Measurements from ENCODE around the gene TJAP1.

TJAP1 gene

GRCh38 chr6:43477235-43478007 lies at the start of gene TJAP1:
Gene TJAP1, plus strand, starts transcription at chr6:43477570. Its CDS starts 21,432 bp downstream, at chr6:43499002.
- FAIRE-seq: peak; percentile 17

GRCh38 chr6:43428112-43428570 lies 49.2 kb upstream of the TJAP1 start:
- FAIRE-seq: no peak

GRCh38 chr6:43428874-43429273 lies 48.5 kb upstream of the TJAP1 start:
- no peak for FAIRE-seq

- FAIRE-seq: no peak
Observed at GRCh38 chr6:43432009-43432945, 45.1 kb upstream of the TJAP1 start.

- no peak for FAIRE-seq
Observed at GRCh38 chr6:43433148-43433547, 44.2 kb upstream of the TJAP1 start.

- no peak for FAIRE-seq
Observed at GRCh38 chr6:43434001-43434840, 43.1 kb upstream of the TJAP1 start.

GRCh38 chr6:43434943-43435342 lies 42.4 kb upstream of the TJAP1 start:
- FAIRE-seq: no peak

GRCh38 chr6:43435682-43436437 lies 41.5 kb upstream of the TJAP1 start:
- no peak for FAIRE-seq

- FAIRE-seq: no peak
Observed at GRCh38 chr6:43436577-43437282, 40.6 kb upstream of the TJAP1 start.

- no peak for FAIRE-seq
Observed at GRCh38 chr6:43437700-43438099, 39.7 kb upstream of the TJAP1 start.

- no peak for FAIRE-seq
Observed at GRCh38 chr6:43442935-43443334, 34.4 kb upstream of the TJAP1 start.

GRCh38 chr6:43444036-43444435 lies 33.3 kb upstream of the TJAP1 start:
- FAIRE-seq: no peak

GRCh38 chr6:43444582-43444981 lies 32.8 kb upstream of the TJAP1 start:
- FAIRE-seq: no peak

- FAIRE-seq: no peak
Observed at GRCh38 chr6:43445576-43445975, 31.8 kb upstream of the TJAP1 start.

- FAIRE-seq: no peak
Observed at GRCh38 chr6:43447604-43448003, 29.8 kb upstream of the TJAP1 start.

GRCh38 chr6:43448916-43449315 lies 28.5 kb upstream of the TJAP1 start:
- no peak for FAIRE-seq

GRCh38 chr6:43450699-43451131 lies 26.7 kb upstream of the TJAP1 start:
- FAIRE-seq: no peak

- no peak for FAIRE-seq
Observed at GRCh38 chr6:43451348-43451747, 26.0 kb upstream of the TJAP1 start.

- no peak for FAIRE-seq
Observed at GRCh38 chr6:43451939-43452338, 25.4 kb upstream of the TJAP1 start.

- FAIRE-seq: no peak
Observed at GRCh38 chr6:43452896-43453295, 24.5 kb upstream of the TJAP1 start.

GRCh38 chr6:43453831-43454230 lies 23.5 kb upstream of the TJAP1 start:
- no peak for FAIRE-seq

Data from TTC549 (cell line).